GM18909 (cell line): Measurements from ENCODE around the gene DEPP1.

Experiments used
- ATAC-seq: cut with Tn5 transposase; IDR thresholded peaks from one replicate; pipeline ENCODE4 v1.9.1; 2021; ENCODE audit warnings: mild to moderate bottlenecking; ENCODE audit not compliant: unreplicated experiment, poor library complexity

Gene DEPP1

GRCh38 chr10:44936314-44936975 is 42.2 kb downstream of the DEPP1 start:
- ATAC-seq, result no peak

GRCh38 chr10:44935966-44936295 is 42.7 kb downstream of the DEPP1 start:
- no peak for ATAC-seq

DNA sequence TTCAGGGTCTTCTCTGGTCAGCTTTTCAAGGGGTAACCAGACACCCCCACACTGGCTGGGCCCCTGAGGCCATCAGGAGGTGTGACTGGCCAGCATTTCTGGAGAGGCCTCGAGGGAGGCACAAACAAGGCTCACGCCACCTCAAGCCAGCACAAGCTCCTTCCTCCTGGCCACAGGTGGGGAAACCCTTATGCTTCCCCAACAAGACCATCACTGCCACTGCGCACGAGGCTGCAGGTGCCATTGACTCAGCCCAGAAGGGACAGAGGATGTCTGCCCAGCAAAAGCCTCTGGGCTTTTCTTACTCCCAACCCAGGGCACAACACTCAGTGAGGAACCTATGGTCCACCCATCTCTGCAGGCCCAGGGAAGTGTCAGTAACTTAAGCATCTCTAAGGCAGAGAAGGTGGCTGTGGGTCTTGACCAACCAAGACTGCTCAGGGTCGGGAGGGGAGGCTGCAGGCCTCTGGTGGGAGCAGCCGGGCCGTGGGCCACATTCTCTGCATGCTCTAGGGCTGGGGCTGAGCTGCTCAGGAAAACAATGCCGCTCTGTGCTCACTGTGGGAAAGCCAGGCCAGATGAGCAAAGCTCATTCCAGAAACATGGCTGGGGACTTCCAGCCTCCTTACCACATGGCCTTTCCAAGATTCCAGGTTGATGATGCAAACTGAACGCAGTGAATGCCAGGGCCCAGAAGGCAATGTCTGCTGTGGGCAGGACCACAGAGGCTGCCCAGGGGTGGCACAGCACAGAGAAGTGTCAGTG is 43.2 kb downstream of the DEPP1 start:
- ATAC-seq, result no peak

DNA sequence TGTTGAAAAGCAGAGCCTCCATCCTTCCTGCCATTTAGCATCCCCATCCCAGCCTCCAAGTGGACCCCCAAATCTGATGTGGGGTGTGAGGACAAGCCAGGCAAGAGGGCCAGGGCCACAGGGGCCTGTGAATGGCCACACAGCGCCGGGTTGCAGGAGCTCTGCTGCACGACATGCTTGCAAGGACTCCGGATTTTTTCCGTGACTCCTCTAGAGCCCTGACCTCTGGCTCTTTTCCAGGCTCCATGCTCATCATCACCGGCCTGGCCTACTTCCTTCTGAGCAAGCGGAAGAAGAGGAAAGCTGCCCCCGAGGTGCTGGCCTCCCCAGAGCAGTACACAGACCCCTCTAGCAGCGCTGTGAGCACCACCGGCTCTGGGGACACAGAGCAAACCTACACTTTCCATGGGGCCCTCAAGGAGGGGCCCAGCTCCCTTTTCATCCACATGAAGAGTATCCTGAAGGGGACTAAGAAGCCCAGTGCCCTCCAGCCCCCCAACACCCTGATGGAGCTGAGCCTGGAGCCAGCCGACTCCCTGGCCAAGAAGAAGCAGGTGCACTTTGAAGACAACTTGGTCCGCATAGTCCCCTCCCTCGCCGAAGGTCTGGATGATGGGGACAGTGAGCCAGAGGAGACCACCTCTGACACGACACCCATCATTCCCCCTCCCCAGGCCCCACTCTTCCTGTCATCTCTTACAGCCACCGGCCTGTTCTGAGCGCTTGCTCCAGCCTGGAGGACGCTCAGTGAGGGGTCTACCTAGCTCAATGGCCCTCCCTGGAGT is 44.0 kb downstream of the DEPP1 start:
- ATAC-seq, result no peak

DNA sequence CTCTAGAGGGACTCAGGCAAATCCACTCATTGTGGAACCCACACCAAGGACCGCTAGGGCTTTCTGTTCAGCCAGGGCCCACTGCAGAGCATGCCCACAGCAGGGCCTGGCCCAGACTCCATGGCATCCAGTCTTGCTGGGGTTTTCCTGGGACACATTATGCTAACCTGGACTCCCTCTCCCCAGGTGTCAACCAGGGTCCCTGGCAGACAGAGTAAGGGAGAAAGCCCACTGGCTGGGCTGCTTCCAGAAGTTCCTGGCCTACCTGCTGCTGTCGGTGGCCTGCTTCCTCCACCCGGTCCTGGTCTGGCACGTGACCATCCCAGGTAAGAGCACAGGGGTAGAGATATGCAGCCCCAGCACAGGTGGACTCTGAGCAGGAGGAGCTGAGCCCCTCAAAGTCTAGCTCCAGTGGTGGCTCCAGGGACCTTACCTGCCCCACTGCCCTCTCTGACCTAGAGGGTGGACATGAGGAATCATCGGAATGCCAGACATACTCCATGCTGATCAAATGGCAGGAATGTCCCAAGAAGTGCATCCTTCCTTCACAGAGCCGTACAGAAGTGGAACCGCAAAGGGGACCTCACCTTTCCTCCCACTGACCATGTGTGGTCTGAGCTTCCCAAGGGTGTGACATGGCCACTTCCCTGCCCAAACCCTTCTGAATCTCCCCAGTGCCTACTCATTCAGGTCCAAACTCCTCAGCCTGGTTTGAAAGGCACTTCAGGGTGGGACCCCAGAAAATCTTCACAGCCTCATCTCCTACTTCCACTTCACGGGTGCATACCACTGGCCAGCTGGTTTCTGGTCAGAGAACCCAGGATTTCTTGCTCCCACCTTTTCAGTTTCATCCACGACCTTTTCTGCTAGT is 44.9 kb downstream of the DEPP1 start:
- ATAC-seq, result no peak

DNA sequence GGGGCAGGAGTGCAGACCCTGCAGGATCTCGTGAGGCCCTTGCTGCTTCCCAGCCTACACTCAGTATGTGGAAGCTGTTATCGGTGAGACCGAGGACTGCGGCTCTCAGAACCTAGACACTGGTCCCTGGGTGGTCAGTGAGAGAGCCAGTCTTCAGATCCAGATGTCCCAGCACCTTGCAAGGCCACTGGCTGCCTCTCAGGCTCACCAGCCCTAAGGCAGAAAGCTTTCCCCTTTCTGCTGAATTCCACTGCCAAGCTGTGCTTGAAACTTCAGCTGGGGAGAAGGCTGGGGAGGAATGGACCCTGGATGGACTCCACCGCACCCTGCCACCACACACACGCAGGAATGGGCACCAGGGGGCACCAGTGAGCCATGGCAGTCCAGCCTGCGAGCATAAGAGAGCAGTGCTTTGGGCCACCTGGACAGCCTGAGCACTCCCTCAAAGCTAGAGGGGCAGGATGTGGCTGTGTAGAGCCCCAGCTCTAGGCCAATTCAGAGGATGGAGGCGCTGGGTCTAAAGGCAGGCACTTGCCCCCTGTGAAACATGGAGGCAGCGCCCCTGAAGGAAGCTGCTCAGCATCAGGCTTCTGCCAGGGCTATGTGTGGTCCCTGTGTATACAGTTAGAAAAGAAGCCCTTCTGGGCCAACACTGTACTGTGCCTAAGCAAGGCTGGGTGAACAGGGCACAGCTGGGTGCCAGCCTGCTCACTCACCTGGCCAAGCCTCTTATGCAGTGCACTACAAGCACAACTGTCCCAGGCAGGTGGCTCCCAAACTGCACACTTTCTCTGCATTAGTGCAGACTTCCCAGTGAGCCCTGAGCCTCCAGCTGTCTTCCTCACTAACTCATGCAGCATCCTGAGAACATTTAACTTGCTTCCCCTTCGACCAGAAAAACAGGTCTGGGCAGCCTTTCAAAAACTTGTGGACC is 45.8 kb downstream of the DEPP1 start:
- peak; percentile 96 for ATAC-seq

GRCh38 chr10:44931621-44932516 is 46.7 kb downstream of the DEPP1 start:
- no peak for ATAC-seq

GRCh38 chr10:44930904-44931620 is 47.5 kb downstream of the DEPP1 start:
- ATAC-seq, result no peak

DNA sequence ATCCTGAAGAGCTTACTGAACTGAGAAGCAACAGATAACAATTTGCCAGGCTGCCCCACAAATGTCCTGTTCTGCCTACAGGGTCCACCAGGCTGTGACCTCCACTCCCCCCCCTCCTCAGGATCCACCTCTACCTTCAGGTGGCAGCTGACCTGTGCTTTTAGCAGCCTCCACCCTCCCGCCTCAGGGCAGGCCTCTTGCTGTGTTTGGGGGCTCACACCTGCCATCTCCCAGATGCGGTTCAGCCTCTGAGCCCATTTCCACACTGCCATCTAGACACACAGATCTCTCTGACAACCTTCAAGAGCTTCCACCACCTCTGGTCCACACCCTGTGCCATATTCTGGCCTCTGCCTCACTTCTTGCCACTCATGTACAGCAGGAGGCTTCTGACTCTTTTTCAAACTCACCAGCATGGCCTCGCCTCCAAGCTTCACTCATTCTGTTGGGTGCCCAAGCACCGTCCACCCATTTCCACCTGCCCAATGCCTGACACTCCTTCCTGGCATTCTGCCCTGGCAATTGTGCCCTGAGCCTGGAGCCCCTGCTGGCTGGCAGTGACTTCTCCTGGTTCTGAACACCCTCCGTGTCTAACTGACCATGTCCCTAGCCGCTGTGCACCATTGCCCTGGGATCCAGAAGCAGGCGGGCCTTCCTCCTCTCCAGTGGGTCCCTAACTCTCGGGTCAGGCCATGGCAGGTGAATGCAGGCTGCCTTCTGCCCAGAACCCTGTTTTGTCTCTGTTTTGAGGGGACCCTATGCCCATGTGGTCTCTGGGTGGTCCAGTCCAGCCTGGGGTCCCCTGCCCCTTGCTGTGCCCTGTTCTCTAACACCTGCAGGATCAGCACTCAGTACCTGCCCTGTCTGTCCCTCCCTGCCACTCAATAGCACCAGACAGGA is 49.0 kb downstream of the DEPP1 start:
- ATAC-seq, result no peak

- no peak for ATAC-seq
Observed at GRCh38 chr10:44928462-44928861, 50.1 kb downstream of the DEPP1 start.

GRCh38 chr10:44927352-44927751 is 51.3 kb downstream of the DEPP1 start:
- ATAC-seq, result no peak

- no peak for ATAC-seq
Observed at GRCh38 chr10:44926751-44927351, 51.8 kb downstream of the DEPP1 start.
